Central memory CD4-positive, alpha-beta T cell (primary cell): ENCODE data around the gene CHD2.
"Not testable (repeated sequence)": the region's sequence is repeated elsewhere in the genome, so short reads cannot be mapped to it uniquely, and the experiment has no call there.

Source experiments
- DNase-seq: peaks from one replicate; pipeline ENCODE4 v3.0.0; 2022

CHD2 gene

GRCh38 chr15:93052090-93052879 is 152.2 kb downstream of the CHD2 start:
- DNase-seq, result no peak

- DNase-seq, result no peak
Measured at GRCh38 chr15:93055211-93055610, 155.1 kb downstream of the CHD2 start.

DNA sequence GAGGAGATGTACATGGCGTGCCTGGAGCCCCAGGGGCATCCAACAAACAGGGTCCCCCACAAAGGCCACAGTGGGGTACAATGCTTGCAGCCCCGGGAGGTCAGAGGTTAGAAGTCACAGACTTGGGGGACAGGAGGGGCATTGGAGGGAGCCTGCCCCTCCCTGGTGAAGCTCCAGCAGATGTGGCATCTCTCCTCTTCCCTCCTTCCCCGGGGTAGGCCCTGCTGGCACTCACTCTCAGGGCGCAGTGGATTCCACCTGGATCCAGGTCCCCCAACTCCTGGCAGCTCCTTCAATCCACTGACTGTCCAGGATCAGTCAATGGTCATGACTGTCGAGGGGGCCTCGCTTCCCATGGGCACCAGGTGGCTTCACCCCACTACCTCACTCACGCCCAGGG is 156.7 kb downstream of the CHD2 start:
- no peak for DNase-seq

DNA sequence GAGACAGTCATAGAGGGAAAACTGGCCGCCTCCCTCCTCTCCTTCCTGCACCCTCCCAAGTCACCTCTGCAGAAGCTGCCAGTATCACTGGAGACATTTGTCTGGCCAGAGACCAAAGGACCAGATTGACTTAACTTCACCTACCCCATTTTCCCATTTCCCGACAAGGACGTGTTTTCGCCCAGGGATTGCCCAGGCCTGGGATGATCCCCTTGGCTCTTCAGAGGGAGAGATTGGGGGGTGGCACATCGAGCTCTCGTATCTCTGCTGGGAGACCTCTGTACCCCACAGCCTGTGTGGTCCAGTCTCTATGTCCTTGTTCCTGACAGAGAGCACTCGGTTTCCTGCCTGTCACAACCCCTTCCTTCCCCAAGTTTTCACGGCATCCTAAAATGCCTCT is 157.5 kb downstream of the CHD2 start:
- DNase-seq, result no peak

DNA sequence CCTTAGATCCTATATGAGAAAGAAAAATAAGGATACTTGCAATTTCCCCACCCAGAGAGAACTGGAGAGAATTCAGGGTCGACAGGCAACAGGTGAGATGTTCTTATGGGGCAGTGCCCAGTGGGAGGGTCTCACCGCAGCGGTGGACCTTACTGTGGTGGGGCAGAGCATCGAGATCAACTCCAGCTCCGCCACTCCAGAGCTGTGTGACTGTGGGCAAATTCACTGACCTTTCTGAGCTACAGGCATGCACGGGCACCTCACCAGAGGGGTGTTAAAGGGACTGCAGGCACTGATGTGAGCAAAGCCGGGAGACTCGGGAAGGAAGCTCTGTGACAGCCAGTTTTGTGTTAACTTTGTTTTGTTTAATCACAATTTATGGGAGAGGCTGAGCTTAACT is 158.0 kb downstream of the CHD2 start:
- DNase-seq, result no peak

- DNase-seq, result no peak
Measured at GRCh38 chr15:93058904-93059427, 158.8 kb downstream of the CHD2 start.

DNA sequence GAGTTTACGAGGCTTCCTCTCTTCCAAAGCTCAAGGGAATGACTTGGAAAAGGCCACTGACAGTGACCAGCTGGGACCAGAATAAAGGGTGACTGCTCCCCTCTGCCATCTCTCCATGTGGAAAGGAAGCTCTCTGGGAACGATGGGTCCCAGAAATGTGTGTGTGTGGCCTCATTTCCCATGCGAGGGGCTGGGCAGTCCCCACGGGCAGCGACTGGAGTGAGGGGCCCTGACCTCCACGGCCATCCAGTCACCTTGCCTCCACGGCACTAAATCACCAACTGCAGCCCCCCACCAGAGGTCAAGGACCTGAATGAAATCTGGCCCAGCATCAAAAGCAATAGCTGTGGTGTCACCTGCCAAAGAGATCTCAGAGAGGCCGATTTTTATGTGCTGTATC is 159.3 kb downstream of the CHD2 start:
- no peak for DNase-seq

- no peak for DNase-seq
Measured at GRCh38 chr15:93060336-93061248, 160.5 kb downstream of the CHD2 start.

- not testable (repeated sequence) for DNase-seq
Measured at GRCh38 chr15:93062628-93063261, 162.6 kb downstream of the CHD2 start.

GRCh38 chr15:93063262-93063671 is 163.1 kb downstream of the CHD2 start:
- DNase-seq, result no peak

GRCh38 chr15:93063796-93064690 is 163.9 kb downstream of the CHD2 start:
- DNase-seq, result no peak

- DNase-seq, result no peak
Measured at GRCh38 chr15:93065641-93066045, 165.5 kb downstream of the CHD2 start.

DNA sequence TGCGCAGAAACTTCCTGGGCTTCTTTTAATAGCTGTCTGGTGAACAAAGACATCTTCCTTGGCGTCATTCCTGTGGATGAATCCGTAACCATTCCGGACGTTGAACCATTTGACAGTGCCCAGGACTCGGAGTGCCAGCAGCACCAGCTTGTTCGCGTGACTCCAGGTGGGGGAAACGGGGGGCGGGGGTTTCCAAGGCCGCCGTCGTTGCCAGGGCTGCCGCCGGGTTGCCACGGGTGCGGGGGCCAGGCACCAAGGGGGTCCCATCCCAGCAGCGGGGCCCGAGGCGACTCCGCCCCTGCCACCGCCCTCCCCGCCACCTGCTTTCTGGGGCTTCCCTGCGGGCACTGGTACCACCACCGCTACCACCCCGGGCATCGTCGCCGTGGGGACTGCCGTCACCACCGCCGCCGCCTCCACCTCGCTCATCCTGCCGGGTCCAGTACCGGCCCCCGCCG is 166.1 kb downstream of the CHD2 start:
- DNase-seq, result no peak

GRCh38 chr15:93066834-93067648 is 166.9 kb downstream of the CHD2 start:
- no peak for DNase-seq

DNA sequence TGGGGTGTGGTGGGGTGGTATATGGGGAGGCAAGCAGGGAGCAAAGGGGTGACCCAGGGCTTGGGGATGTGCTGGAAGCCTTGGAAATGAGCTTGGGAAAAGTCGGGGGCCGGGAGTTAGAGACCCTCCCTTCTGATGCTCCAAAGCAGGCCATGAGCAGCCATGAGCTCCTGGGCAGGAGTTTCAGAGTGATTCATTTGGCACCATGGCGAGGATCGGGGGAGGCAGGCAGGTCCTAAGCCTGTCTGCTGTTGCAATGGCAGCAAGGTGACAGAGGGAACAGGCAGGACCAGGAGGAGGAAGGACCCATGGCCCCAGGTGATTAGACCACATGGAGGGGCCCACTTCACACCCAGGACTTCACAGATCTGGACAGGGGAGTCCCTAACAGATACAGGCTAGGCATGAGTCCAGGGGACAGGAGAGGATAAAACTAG is 167.5 kb downstream of the CHD2 start:
- no peak for DNase-seq

DNA sequence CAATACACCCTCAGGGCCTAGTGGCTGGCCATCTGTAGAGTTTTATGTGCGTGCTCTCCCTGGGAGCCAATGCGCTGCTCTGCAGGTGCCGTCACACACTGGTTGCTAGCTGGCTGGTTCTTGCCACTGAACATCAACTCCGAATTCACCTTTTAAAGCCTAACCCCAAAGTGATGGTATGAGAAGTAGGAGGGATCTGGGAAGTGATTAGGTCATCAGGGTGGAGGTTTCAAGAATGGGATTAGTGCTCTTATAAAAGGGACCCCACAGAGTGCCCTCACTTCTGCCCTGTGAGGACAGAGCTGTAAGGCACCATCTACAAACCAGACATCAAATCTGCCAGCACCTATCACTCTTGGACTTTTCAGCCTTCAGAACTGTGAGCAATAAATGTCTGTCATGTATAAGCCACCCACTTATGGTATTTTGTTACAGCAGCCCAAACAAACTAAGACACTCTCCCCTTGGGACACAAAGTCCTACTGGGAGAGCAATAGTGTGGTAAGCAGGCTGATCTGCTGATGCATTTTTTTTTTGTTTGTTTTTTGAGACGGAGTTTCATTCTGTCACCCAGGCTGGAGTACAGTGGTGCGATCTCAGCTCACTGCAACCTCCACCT is 168.6 kb downstream of the CHD2 start:
- DNase-seq, result no peak

DNA sequence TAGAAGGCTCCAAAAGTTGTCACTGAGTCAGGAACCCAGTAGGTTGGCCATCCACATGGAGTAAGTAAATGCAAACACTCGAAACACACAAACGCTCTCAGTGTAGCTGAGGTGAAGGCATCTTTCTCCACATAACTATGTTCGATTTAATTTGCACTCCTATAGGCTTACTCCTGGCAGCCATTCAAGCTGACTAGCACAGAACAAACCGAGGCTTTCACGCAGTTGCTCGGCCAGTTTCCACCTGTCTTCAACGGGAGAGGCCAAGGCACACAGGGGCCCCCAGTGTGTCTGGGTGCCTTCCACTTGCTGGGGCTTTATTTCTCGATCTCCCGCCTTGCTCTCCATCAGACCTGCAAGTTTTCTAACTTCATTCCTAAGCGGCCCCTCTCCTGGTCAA is 170.0 kb downstream of the CHD2 start:
- no peak for DNase-seq

DNA sequence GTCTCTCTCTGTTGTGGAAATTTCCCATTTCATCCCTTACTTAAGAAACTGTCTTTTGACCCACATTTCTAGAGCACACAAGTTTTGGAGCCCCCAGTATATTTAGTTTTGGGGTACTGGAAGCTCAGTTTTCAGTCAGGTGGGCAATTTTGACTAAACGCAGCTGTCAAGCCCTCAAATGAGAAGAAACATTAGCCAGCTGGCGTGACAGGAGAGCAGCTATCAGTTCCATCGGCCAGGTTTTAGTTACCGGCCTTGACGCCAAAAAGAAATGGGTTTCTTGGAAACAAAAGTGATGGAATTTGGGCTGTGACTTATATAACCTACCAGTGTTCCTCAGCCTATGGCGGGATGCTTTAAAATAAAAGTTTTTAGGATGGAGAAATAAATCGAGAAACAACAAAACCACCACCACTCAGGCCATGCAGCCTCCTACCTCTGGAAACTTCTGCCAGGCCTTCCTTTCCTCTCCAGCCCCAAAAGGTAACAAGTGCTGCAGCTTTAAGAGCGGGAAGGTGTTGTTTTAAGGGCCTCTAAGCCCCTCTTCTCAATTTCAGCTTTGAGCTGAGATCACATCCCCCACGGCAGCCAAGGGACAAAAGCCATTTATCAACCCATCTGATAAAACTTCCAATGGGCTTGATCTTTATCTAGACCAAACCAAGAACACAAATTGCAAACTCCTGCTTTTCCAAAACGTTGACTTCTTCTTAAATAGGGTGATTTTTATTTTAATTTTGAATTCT is 170.6 kb downstream of the CHD2 start:
- no peak for DNase-seq

GRCh38 chr15:93071469-93071936 is 171.4 kb downstream of the CHD2 start:
- DNase-seq, result no peak

- DNase-seq, result no peak
Measured at GRCh38 chr15:93072011-93072410, 171.9 kb downstream of the CHD2 start.
